DOHH2 (cell line): ENCODE data around the gene CDC42SE2.

ENCODE experiments used
- H3F3A ChIP-seq: fragments of 200-600 bp; sonication (generic), shearing (Covaris generic); 2 replicates; pipeline ENCODE4 v1.6.0; 2016; ENCODE audit warnings: antibody characterized with exemption, mild to moderate bottlenecking; ENCODE audit not compliant: control insufficient read depth, insufficient read depth
- H3K27ac ChIP-seq: fragments of 200-600 bp; sonication (generic); 2 replicates; pipeline ENCODE4 v1.5.1; 2014; ENCODE audit warnings: low read depth, mild to moderate bottlenecking, low read length, moderate library complexity
- H3K27me3 ChIP-seq: fragments of 200-600 bp; sonication (generic); 2 replicates; pipeline ENCODE4 v1.6.1; 2014; ENCODE audit warnings: mild to moderate bottlenecking, low read length, mixed read lengths; ENCODE audit not compliant: control insufficient read depth
- H3K36me3 ChIP-seq: fragments of 200-600 bp; sonication (generic); 2 replicates; pipeline ENCODE4 v1.6.1; 2014; ENCODE audit warnings: mild to moderate bottlenecking, low read length, moderate library complexity, mixed read lengths; ENCODE audit not compliant: control insufficient read depth
- H3K4me1 ChIP-seq: fragments of 200-600 bp; sonication (generic); 2 replicates; pipeline ENCODE4 v1.6.1; 2014; ENCODE audit warnings: mild to moderate bottlenecking, low read length, mixed read lengths; ENCODE audit not compliant: control insufficient read depth
- H3K4me2 ChIP-seq: fragments of 200-600 bp; sonication (generic); 2 replicates; pipeline ENCODE4 v1.6.0; 2014; ENCODE audit warnings: mild to moderate bottlenecking, low read length, moderate library complexity
- H3K4me3 ChIP-seq: fragments of 200-600 bp; sonication (generic); 2 replicates; pipeline ENCODE4 v1.5.1; 2014; ENCODE audit warnings: mild to moderate bottlenecking, low read length, mixed read lengths
- H3K79me2 ChIP-seq: fragments of 200-600 bp; sonication (generic); 2 replicates; pipeline ENCODE4 v1.6.1; 2014; ENCODE audit warnings: mild to moderate bottlenecking, low read length, mixed read lengths; ENCODE audit not compliant: control insufficient read depth
- H3K9me2 ChIP-seq: fragments of 200-600 bp; sonication (generic); replicated peaks from 2 replicates; pipeline ENCODE4 v1.6.1; 2014; ENCODE audit warnings: mild to moderate bottlenecking, low read length, mixed read lengths; ENCODE audit not compliant: control insufficient read depth
- H3K9me3 ChIP-seq: fragments of 200-600 bp; sonication (generic); 2 replicates; pipeline ENCODE4 v1.6.1; 2014; ENCODE audit warnings: antibody characterized with exemption, low read length, mixed read lengths; ENCODE audit not compliant: control insufficient read depth, insufficient read depth
- H4K20me1 ChIP-seq: fragments of 200-600 bp; sonication (generic); 2 replicates; pipeline ENCODE4 v1.6.0; 2014; ENCODE audit warnings: low read depth, mild to moderate bottlenecking, antibody characterized with exemption, low read length, moderate library complexity; ENCODE audit not compliant: control insufficient read depth, insufficient read depth
- EZH2phosphoT487 ChIP-seq: fragments of 200-600 bp; sonication (generic); IDR thresholded peaks from 2 replicates; pipeline ENCODE4 v1.6.1; 2017; ENCODE audit warnings: borderline replicate concordance, mild to moderate bottlenecking, antibody characterized with exemption, low read length, moderate library complexity, mixed read lengths
- TF ChIP-seq, protein P1 (sequence below): fragments of 200-600 bp; sonication (generic); IDR thresholded peaks from one replicate; pipeline ENCODE4 v1.5.1; 2014; ENCODE audit warnings: antibody characterized with exemption, mild to moderate bottlenecking, low read depth, low read length; ENCODE audit not compliant: poor library complexity, severe bottlenecking

Gene CDC42SE2

DNA sequence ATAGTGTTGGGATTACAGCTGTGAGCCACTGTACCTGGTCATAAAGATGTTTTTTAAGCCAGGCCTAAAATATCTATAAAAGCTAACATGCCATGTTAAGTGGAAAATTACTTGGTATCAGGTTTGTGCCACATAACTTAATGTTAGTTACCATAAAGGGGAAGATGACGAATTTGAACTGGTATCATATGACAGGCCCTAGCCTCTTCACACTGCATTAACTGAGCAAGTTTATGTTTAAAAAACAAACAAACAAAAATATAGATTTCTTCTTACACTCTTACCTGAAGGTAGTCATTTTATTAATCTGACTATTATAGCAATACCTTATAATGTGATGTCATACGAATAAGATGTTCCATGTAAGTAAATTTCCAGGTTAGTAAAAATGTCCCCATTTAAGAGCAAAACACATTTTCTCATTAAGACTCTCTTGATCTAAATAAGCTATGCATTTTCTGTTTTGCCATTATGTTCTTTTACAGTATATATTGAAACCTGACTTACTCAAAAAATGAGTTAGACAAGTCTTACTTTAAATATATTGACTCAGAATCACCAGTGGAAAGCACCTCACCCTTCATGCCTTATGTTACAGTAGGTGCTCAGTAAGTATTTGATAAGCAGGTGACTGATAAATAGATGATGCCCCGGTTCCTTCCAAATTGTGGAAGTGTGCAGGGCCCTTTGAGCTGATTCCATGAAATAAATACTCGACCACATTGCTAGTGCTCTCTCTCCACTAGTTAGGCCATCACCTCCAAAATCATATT, 125.4 kb downstream of the CDC42SE2 start:
- H3K9me2 ChIP-seq: no peaks in the 10 kb centered on the region
- no peaks in the 10 kb centered on the region for H3K9me3 ChIP-seq
- H3K4me3 ChIP-seq: no peak overlapping the region
- TF ChIP-seq, protein P1, sequence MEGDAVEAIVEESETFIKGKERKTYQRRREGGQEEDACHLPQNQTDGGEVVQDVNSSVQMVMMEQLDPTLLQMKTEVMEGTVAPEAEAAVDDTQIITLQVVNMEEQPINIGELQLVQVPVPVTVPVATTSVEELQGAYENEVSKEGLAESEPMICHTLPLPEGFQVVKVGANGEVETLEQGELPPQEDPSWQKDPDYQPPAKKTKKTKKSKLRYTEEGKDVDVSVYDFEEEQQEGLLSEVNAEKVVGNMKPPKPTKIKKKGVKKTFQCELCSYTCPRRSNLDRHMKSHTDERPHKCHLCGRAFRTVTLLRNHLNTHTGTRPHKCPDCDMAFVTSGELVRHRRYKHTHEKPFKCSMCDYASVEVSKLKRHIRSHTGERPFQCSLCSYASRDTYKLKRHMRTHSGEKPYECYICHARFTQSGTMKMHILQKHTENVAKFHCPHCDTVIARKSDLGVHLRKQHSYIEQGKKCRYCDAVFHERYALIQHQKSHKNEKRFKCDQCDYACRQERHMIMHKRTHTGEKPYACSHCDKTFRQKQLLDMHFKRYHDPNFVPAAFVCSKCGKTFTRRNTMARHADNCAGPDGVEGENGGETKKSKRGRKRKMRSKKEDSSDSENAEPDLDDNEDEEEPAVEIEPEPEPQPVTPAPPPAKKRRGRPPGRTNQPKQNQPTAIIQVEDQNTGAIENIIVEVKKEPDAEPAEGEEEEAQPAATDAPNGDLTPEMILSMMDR: no peak
- TF ChIP-seq EZH2phosphoT487: no peak
- peaks cover 12% of the 10 kb centered on the region for H3K4me1 ChIP-seq
- H3K27ac ChIP-seq: no peak overlapping the region
- H4K20me1 ChIP-seq: no peaks in the 10 kb centered on the region
- no peaks in the 10 kb centered on the region for H3F3A ChIP-seq
- peaks cover 73% of the 10 kb centered on the region for H3K36me3 ChIP-seq
- H3K27me3 ChIP-seq: no peaks in the 10 kb centered on the region
- no peak overlapping the region for H3K4me2 ChIP-seq
- no peaks in the 10 kb centered on the region for H3K79me2 ChIP-seq

GRCh38 chr5:131389869-131390265, 126.0 kb downstream of the CDC42SE2 start:
- Histone ChIP-seq H3K9me2 (no peaks in the 10 kb centered on the region), H3K9me3 (no peaks in the 10 kb centered on the region), H3K4me2 (no peak overlapping the region), H3K36me3 (peaks cover 78% of the 10 kb centered on the region), H4K20me1 (no peaks in the 10 kb centered on the region), H3K4me3 (no peak overlapping the region), H3K4me1 (peaks cover 12% of the 10 kb centered on the region), H3F3A (no peaks in the 10 kb centered on the region), H3K27ac (no peak overlapping the region), H3K27me3 (no peaks in the 10 kb centered on the region), H3K79me2 (no peaks in the 10 kb centered on the region)
- TF ChIP-seq, protein P1: no peak
- no peak for TF ChIP-seq EZH2phosphoT487

- H3K4me2 ChIP-seq: no peak overlapping the region
- H3K27me3 ChIP-seq: no peaks in the 10 kb centered on the region
- H3K27ac ChIP-seq: no peak overlapping the region
- no peaks in the 10 kb centered on the region for H4K20me1 ChIP-seq
- H3K9me3 ChIP-seq: no peaks in the 10 kb centered on the region
- peaks cover 84% of the 10 kb centered on the region for H3K36me3 ChIP-seq
- no peaks in the 10 kb centered on the region for H3K9me2 ChIP-seq
- H3K4me3 ChIP-seq: no peak overlapping the region
- no peaks in the 10 kb centered on the region for H3K79me2 ChIP-seq
- no peaks in the 10 kb centered on the region for H3K4me1 ChIP-seq
- TF ChIP-seq EZH2phosphoT487: no peak
- TF ChIP-seq, protein P1: no peak
- H3F3A ChIP-seq: no peaks in the 10 kb centered on the region
Observed at GRCh38 chr5:131392466-131393095, 128.7 kb downstream of the CDC42SE2 start.
